Smooth muscle cell (in vitro differentiated cells): ENCODE data around the gene VEZF1. TPM values are rescaled to one million over a fixed set of nuclear protein-coding genes. Genes with fewer than 3 reads are reported as not detected.

Source experiments
- DNase-seq: peaks from one replicate; lab custom pipeline; 2025; ENCODE audit not compliant: unreplicated experiment; lab: John Stamatoyannopoulos, UW
- H2AFZ ChIP-seq: fragments of 200-600 bp; sonication (generic); 2 replicates; pipeline ENCODE4 v1.6.0; 2016; ENCODE audit warnings: antibody characterized with exemption, low read depth, mild to moderate bottlenecking
- H3F3A ChIP-seq: fragments of 200-600 bp; sonication (generic); 2 replicates; pipeline ENCODE4 v1.6.0; 2017; ENCODE audit warnings: antibody characterized with exemption, low read depth
- H3K27ac ChIP-seq: fragments of 200-600 bp; sonication (generic); 2 replicates; pipeline ENCODE4 v1.5.1; 2016; ENCODE audit warnings: low read depth, mild to moderate bottlenecking
- H3K27me3 ChIP-seq: fragments of 200-600 bp; sonication (generic); 2 replicates; pipeline ENCODE4 v1.6.1; 2016; ENCODE audit warnings: low read depth, mild to moderate bottlenecking
- H3K36me3 ChIP-seq: fragments of 200-600 bp; sonication (generic); 2 replicates; pipeline ENCODE4 v1.5.1; 2016; ENCODE audit warnings: low read depth
- H3K4me1 ChIP-seq: fragments of 200-600 bp; sonication (generic); 2 replicates; pipeline ENCODE4 v1.5.1; 2016; ENCODE audit warnings: low read depth
- H3K4me2 ChIP-seq: fragments of 200-600 bp; sonication (generic); 2 replicates; pipeline ENCODE4 v1.6.0; 2016; ENCODE audit warnings: mild to moderate bottlenecking
- H3K4me3 ChIP-seq: fragments of 200-600 bp; sonication (generic); 2 replicates; pipeline ENCODE4 v1.5.1; 2016; ENCODE audit warnings: mild to moderate bottlenecking
- H3K79me2 ChIP-seq: fragments of 200-600 bp; sonication (generic); 2 replicates; pipeline ENCODE4 v1.6.0; 2016; ENCODE audit warnings: low read depth, mild to moderate bottlenecking
- H3K9ac ChIP-seq: fragments of 200-600 bp; sonication (generic); 2 replicates; pipeline ENCODE4 v1.6.0; 2016; ENCODE audit warnings: low read depth
- H3K9me3 ChIP-seq: fragments of 200-600 bp; sonication (generic); replicated peaks from 2 replicates; pipeline ENCODE4 v1.5.1; 2016; ENCODE audit warnings: low read depth
- H4K20me1 ChIP-seq: fragments of 200-600 bp; sonication (generic); 2 replicates; pipeline ENCODE4 v1.6.0; 2016; ENCODE audit warnings: low read depth
- CTCF ChIP-seq: fragments of 200-600 bp; sonication (generic); IDR thresholded peaks from 2 replicates; pipeline ENCODE4 v1.5.1; 2017; ENCODE audit warnings: borderline replicate concordance, mild to moderate bottlenecking, antibody characterized with exemption; ENCODE audit not compliant: insufficient read depth, poor library complexity, severe bottlenecking
- WGBS: methylation state at CpG from one replicate; pipeline ENCODE4 v1.1.7; 2016; ENCODE audit warnings: low lambda C conversion rate; 5-methylcytosine and 5-hydroxymethylcytosine counted together
- polyA plus RNA-seq: library from polyadenylated mRNA; unstranded; fragments of >200 nt; fragmentation: Nextera tagmentation; extraction: Ambion mirVana; gene quantifications from 2 replicates; pipeline ENCODE4 v1.2.1, GENCODE V29; 2016
- total RNA-seq: library from RNA; depleted of rRNA; stranded (reverse); fragments of >200 nt; gene quantifications from 2 replicates; pipeline ENCODE4 v1.2.3, GENCODE V29; 2014

Gene VEZF1
- total and polyA plus RNA-seq, 2 experiments from 2014 or later, result 25.3 to 61.8 TPM

GRCh38 chr17:57999496-58000017 is 11.5 kb upstream of the VEZF1 start:
- DNase-seq, result no peak
- Histone ChIP-seq H4K20me1 (peaks cover 55% of the 10 kb centered on the region), H3K4me2 (no peak overlapping the region), H3K27ac (no peak overlapping the region), H3F3A (peaks cover 24% of the 10 kb centered on the region), H3K79me2 (peaks cover 24% of the 10 kb centered on the region), H2AFZ (no peak overlapping the region), H3K4me3 (no peak overlapping the region), H3K9ac (no peak overlapping the region), H3K9me3 (no peaks in the 10 kb centered on the region), H3K27me3 (no peaks in the 10 kb centered on the region), H3K4me1 (peaks cover 12% of the 10 kb centered on the region), H3K36me3 (peaks cover 6% of the 10 kb centered on the region)
- TF ChIP-seq CTCF, result peak; percentile 92
- 93% methylated on average over 1 of the region's 1 CpG for WGBS

GRCh38 chr17:57999010-57999495 is 11.0 kb upstream of the VEZF1 start:
- H3F3A ChIP-seq, result peaks cover 22% of the 10 kb centered on the region
- H3K9ac ChIP-seq, result no peak overlapping the region
- DNase-seq, result no peak
- TF ChIP-seq CTCF, result no peak
- peaks cover 12% of the 10 kb centered on the region for H3K4me1 ChIP-seq
- H3K4me3 ChIP-seq, result no peak overlapping the region
- H3K79me2 ChIP-seq, result peaks cover 18% of the 10 kb centered on the region
- no peak overlapping the region for H3K4me2 ChIP-seq
- H4K20me1 ChIP-seq, result peaks cover 50% of the 10 kb centered on the region
- no peak overlapping the region for H2AFZ ChIP-seq
- peaks cover 6% of the 10 kb centered on the region for H3K36me3 ChIP-seq
- H3K9me3 ChIP-seq, result no peaks in the 10 kb centered on the region
- H3K27ac ChIP-seq, result no peak overlapping the region
- H3K27me3 ChIP-seq, result no peaks in the 10 kb centered on the region

GRCh38 chr17:57997085-57997809 is 9.2 kb upstream of the VEZF1 start:
- Histone ChIP-seq H3K27me3 (no peaks in the 10 kb centered on the region), H3K79me2 (peaks cover under 1% of the 10 kb centered on the region), H3K4me1 (peaks cover 13% of the 10 kb centered on the region), H4K20me1 (peaks cover 32% of the 10 kb centered on the region), H3K9ac (no peak overlapping the region), H3K36me3 (no peaks in the 10 kb centered on the region), H3K4me3 (no peak overlapping the region), H2AFZ (no peak overlapping the region), H3K4me2 (no peak overlapping the region), H3K27ac (no peak overlapping the region), H3K9me3 (no peaks in the 10 kb centered on the region), H3F3A (peaks cover 21% of the 10 kb centered on the region)
- TF ChIP-seq CTCF, result no peak
- DNase-seq, result no peak
- WGBS, result 96% methylated on average over 3 of the region's 3 CpGs
